D721Med (cell line): ENCODE measurements around the gene CDC123.

Experiments used
- DNase-seq: peaks from one replicate; pipeline ENCODE4 v3.0.0; 2011; ENCODE audit warnings: low spot score; ENCODE audit not compliant: insufficient read length
- FAIRE-seq: peaks from 2 replicates; lab custom pipeline; 2011; peaks lifted over from hg19 to GRCh38; lab: Jason Lieb, UNC
- TF ChIP-seq, protein P1 (sequence below): IDR thresholded peaks from 2 replicates; pipeline ENCODE4 v1.5.1; 2012; ENCODE audit warnings: mild to moderate bottlenecking, control low read depth; ENCODE audit not compliant: insufficient read depth; ENCODE audit errors: missing control alignments

CDC123 gene

GRCh38 chr10:12299222-12299965 is 103.4 kb downstream of the CDC123 start:
- DNase-seq (no peak), FAIRE-seq (no peak)
- TF ChIP-seq, protein P1, sequence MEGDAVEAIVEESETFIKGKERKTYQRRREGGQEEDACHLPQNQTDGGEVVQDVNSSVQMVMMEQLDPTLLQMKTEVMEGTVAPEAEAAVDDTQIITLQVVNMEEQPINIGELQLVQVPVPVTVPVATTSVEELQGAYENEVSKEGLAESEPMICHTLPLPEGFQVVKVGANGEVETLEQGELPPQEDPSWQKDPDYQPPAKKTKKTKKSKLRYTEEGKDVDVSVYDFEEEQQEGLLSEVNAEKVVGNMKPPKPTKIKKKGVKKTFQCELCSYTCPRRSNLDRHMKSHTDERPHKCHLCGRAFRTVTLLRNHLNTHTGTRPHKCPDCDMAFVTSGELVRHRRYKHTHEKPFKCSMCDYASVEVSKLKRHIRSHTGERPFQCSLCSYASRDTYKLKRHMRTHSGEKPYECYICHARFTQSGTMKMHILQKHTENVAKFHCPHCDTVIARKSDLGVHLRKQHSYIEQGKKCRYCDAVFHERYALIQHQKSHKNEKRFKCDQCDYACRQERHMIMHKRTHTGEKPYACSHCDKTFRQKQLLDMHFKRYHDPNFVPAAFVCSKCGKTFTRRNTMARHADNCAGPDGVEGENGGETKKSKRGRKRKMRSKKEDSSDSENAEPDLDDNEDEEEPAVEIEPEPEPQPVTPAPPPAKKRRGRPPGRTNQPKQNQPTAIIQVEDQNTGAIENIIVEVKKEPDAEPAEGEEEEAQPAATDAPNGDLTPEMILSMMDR, result no peak
